D721Med (cell line): ENCODE data around the gene GASK1B.

Experiments used
- DNase-seq: peaks from one replicate; pipeline ENCODE4 v3.0.0; 2011; ENCODE audit warnings: low spot score; ENCODE audit not compliant: insufficient read length
- FAIRE-seq: peaks from 2 replicates; lab custom pipeline; 2011; peaks lifted over from hg19 to GRCh38; lab: Jason Lieb, UNC
- CTCF ChIP-seq: IDR thresholded peaks from 2 replicates; pipeline ENCODE4 v1.5.1; 2012; ENCODE audit warnings: mild to moderate bottlenecking, control low read depth; ENCODE audit not compliant: insufficient read depth; ENCODE audit errors: missing control alignments

Gene GASK1B

GRCh38 chr4:158172261-158173258 is at the start of gene GASK1B:
Gene GASK1B, minus strand, starts transcription at chr4:158173025. Its CDS starts 1,650 bp downstream, at chr4:158171375.
- TF ChIP-seq CTCF: peak; percentile 50
- FAIRE-seq (peak; percentile 51), DNase-seq (no peak)

- no peak for TF ChIP-seq CTCF
- FAIRE-seq: no peak
These were observed 46.8 kb upstream of the GASK1B start for GRCh38 chr4:158219623-158220022.

GRCh38 chr4:158217763-158218162 is 44.9 kb upstream of the GASK1B start:
- FAIRE-seq (no peak), DNase-seq (no peak)
- TF ChIP-seq CTCF: no peak

More at GRCh38 chr4:158219623-158220022, 46.8 kb upstream of the GASK1B start:
- DNase-seq: no peak

DNA sequence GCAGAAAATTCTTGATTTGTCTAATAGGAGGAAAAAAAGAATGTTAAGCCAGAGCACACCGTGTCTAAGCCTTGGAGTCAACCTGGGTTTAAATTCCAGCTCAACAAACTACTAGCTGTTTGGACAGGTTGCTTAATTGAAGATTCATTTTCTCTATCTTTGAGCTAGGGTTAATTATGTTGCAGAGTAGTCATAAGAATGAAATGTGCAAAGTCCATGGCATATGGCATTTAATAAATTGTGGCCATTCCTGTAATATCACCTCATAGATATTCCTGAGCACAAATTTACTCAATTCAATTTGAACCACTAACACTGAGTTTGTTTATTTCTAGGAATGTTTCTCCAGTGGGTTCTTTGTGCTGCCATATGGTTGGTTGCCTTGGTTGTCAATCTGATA is 42.0 kb upstream of the GASK1B start:
- DNase-seq (no peak), FAIRE-seq (no peak)
- no peak for TF ChIP-seq CTCF

- no peak for DNase-seq
- no peak for FAIRE-seq
- TF ChIP-seq CTCF: no peak
These were observed 40.6 kb upstream of the GASK1B start for GRCh38 chr4:158213466-158213865.

- no peak for TF ChIP-seq CTCF
- no peak for DNase-seq
- FAIRE-seq: no peak
These were observed 38.4 kb upstream of the GASK1B start for GRCh38 chr4:158211222-158211621.
